ENCODE data around the gene PUS1. TPM values are rescaled to one million over a fixed set of nuclear protein-coding genes. Genes with fewer than 3 reads are reported as not detected.

The PUS1 gene
- total RNA-seq, 1 experiment from 2014 or later, result 77.3 TPM

DNA sequence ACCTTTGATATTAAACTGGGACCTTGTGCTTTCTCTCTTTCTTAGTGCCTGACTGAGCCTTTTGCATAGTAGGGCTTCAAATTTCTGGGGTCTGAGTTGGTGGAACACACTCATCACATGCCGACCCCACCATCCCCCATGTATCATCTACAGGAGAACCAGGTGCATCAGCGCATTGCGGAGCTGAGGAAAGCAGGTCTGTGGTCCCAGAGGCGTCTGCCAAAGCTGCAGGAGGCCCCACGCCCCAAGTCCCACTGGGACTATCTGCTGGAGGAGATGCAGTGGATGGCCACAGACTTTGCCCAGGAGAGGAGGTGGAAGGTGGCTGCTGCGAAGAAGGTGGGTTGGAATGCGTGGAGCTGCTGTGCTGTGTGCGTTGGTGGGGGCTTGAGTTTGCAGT, 58.5 kb downstream of the PUS1 start (continued):
- TF ChIP-seq, protein P1, sequence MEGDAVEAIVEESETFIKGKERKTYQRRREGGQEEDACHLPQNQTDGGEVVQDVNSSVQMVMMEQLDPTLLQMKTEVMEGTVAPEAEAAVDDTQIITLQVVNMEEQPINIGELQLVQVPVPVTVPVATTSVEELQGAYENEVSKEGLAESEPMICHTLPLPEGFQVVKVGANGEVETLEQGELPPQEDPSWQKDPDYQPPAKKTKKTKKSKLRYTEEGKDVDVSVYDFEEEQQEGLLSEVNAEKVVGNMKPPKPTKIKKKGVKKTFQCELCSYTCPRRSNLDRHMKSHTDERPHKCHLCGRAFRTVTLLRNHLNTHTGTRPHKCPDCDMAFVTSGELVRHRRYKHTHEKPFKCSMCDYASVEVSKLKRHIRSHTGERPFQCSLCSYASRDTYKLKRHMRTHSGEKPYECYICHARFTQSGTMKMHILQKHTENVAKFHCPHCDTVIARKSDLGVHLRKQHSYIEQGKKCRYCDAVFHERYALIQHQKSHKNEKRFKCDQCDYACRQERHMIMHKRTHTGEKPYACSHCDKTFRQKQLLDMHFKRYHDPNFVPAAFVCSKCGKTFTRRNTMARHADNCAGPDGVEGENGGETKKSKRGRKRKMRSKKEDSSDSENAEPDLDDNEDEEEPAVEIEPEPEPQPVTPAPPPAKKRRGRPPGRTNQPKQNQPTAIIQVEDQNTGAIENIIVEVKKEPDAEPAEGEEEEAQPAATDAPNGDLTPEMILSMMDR (IDR thresholded peaks at IDR 0.05 in 2 of 3, conservative IDR thresholded peaks at IDR 0.05 in 1 of 3; ENCODE audit: borderline replicate concordance in 1 of 3, insufficient read depth in 1 of 3, low read depth in 2 of 3, low read length in 2 of 3), result no peak
- TF ChIP-seq ELF1 (IDR thresholded peaks at IDR 0.05; ENCODE audit: borderline replicate concordance, low read depth) (no peak), POLR2A (IDR thresholded peaks at IDR 0.05; ENCODE audit: borderline replicate concordance, extremely low read depth, insufficient read depth, insufficient read length) (no peak), SIN3A (IDR thresholded peaks at IDR 0.05; ENCODE audit: low read depth) (no peak), POLR2AphosphoS5 (IDR thresholded peaks at IDR 0.05; ENCODE audit: low read depth, low read length) (no peak)
- TF ChIP-seq, protein P2, sequence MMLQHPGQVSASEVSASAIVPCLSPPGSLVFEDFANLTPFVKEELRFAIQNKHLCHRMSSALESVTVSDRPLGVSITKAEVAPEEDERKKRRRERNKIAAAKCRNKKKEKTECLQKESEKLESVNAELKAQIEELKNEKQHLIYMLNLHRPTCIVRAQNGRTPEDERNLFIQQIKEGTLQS (IDR thresholded peaks at IDR 0.05), result no peak

DNA sequence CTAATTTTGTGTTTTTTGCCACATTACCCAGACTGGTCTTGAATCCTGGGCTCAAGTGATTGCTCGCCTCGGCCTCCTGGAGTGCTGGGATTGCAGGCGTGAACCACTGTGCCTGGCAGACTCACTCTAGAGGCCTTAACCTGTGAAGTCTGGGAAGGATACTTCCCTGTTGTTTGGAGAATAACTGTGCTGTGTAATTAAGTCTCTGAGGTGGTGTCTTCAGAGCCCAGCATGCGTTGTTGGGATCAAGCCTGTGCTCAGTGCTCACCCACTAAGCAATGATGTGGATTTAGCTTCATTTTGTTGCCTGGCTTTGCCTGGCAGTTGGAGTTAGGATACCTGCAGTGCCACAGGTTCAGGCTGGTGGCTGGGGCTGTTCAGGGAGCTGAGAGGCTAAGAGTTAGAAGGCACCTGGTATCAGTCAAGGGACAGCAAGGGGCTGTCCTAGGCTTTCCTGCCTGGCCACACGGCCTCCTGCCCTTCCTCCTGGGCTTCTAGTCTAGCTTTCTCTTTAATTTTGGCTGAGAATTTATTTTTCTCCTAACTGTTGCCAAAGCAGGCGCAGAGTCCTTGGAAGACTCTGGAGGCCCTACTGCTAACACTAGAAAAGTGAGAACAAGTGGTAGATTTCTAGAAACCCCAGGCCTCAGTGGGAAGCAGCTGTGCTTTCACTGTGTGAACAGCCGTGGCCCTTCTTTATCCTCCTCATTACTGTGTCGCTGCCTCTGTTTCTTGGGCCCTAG, 59.1 kb downstream of the PUS1 start:
- no peaks in the 10 kb centered on the region for H4K20me1 ChIP-seq (ENCODE audit: insufficient read depth)
- ChIA-PET POLR2A (no interaction called here), RAD21 (ENCODE audit: low non-redundant PET in 1 of 2, low total read pairs in 2 of 2, uncharacterized antibody in 2 of 2, unreplicated experiment in 2 of 2) (no interaction called here), CTCF (no interaction called here)
- H3K4me2 ChIP-seq (ENCODE audit: low read length), result no peak overlapping the region
- H2AFZ ChIP-seq (ENCODE audit: low read depth, low read length, poor library complexity, severe bottlenecking), result no peak overlapping the region
- no peak overlapping the region for H3K9ac ChIP-seq (ENCODE audit: low read length)
- H3K27me3 ChIP-seq (ENCODE audit: insufficient read depth, low read length), result no peaks in the 10 kb centered on the region
- H3K4me3 ChIP-seq (replicated peaks in 1 of 2; ENCODE audit: low read depth in 1 of 2, low read length in 2 of 2), result no peak overlapping the region
- no peaks in the 10 kb centered on the region for H3K9me2 ChIP-seq (ENCODE audit: insufficient read depth)
- intact Hi-C loops (cut with micrococcal nuclease), result no loop called here
- no peak for TF ChIP-seq CBX3 (IDR thresholded peaks at IDR 0.05; ENCODE audit: low read depth)
- TF ChIP-seq SRF (IDR thresholded peaks at IDR 0.05; ENCODE audit: low read depth), result no peak
- H3K4me1 ChIP-seq (ENCODE audit: control insufficient read depth in 1 of 2, insufficient read depth in 2 of 2, low read length in 2 of 2), result no peaks in the 10 kb centered on the region
- no TSS peak for BruUV-seq (replicated peaks)
- H3K9me3 ChIP-seq (ENCODE audit: control insufficient read depth in 1 of 2, insufficient read depth in 1 of 2, low read depth in 1 of 2, low read length in 2 of 2), result no peaks in the 10 kb centered on the region
- H3K27ac ChIP-seq (ENCODE audit: low read depth, low read length), result no peak overlapping the region
- ATAC-seq (no peak), DNase-seq (ENCODE audit: low read depth, low spot score) (no peak)
- H3K79me2 ChIP-seq (ENCODE audit: insufficient read depth, low read length), result 0 out of 2 replicates have a peak, but pooled peaks cover 6% of the 10 kb centered on the region
- peaks cover 35% of the 10 kb centered on the region in 2 experiments for H3K36me3 ChIP-seq (ENCODE audit: control insufficient read depth in 1 of 2, insufficient read depth in 2 of 2, low read length in 2 of 2)

All from HCT116 (cell line).